HepG2 (cell line): ENCODE results near the gene PPP1CC. TPM values are rescaled to one million over a fixed set of nuclear protein-coding genes. Genes with fewer than 3 reads are reported as not detected.

Source experiments
- ATAC-seq: fragments of 200-7000 bp; cut with Tn5 transposase; 3 replicates; pipeline ENCODE4 v1.9.1; 2020; ENCODE audit warnings: mild to moderate bottlenecking, moderate library complexity
- BruUV-seq: library from RNA; stranded (reverse); fragments of 400-500 nt; replicated peaks from 2 replicates; lab custom pipeline; 2021; lab: Mats Ljungman, UMichigan
- CTCF ChIA-PET: fragments of 300-600 bp; formaldehyde crosslinking; extraction: SDS; loops from one replicate; lab custom pipeline; 2021; ENCODE audit warnings: low total read pairs, inconsistent platforms, low intra/inter-chr PET ratio; lab: Yijun Ruan, JAX
- POLR2A ChIA-PET: fragments of 350-600 bp; sonication (Branson Sonifier 250); formaldehyde crosslinking; loops from one replicate; lab custom pipeline; 2020; ENCODE audit warnings: antibody characterized with exemption, inconsistent platforms; lab: Yijun Ruan, JAX
- DNase-seq: peaks from one replicate; pipeline ENCODE4 v3.0.0-alpha.2; 2015; ENCODE audit warnings: low spot score
- FAIRE-seq: peaks from 3 replicates; lab custom pipeline; 2011; peaks lifted over from hg19 to GRCh38; lab: Jason Lieb, UNC
- H2AFZ ChIP-seq: one replicate; pipeline ENCODE4 v1.6.1; 2011; ENCODE audit warnings: low read length, inconsistent platforms
- H3K27ac ChIP-seq: fragments of 300-600 bp; 3 replicates; pipeline ENCODE4 v1.8.0; 2011; ENCODE audit warnings: mixed run types, mild to moderate bottlenecking, mixed read lengths, low read length, inconsistent platforms; ENCODE audit not compliant: insufficient read depth; ENCODE audit errors: extremely low read length
- H3K27me3 ChIP-seq, 2 experiments: fragments of 200-600 bp in 1 of 2; 2 replicates in 1 of 2; 3 replicates in 1 of 2; pipeline versions ENCODE4 v1.6.0 to v1.8.0; 2011; ENCODE audit warnings: low read length in 2 of 2, mild to moderate bottlenecking in 2 of 2, moderate library complexity in 2 of 2, inconsistent platforms in 1 of 2; ENCODE audit not compliant: insufficient read depth in 2 of 2, control insufficient read depth in 1 of 2
- H3K36me3 ChIP-seq, 2 experiments: fragments of 200-600 bp in 1 of 2; replicated peaks in 1 of 2; 2 replicates in 1 of 2; 3 replicates in 1 of 2; pipeline versions ENCODE4 v1.5.1 to v1.8.0; 2011; ENCODE audit warnings: low read length in 2 of 2, inconsistent platforms in 1 of 2; ENCODE audit not compliant: insufficient read depth in 2 of 2, control insufficient read depth in 1 of 2
- H3K4me1 ChIP-seq: 2 replicates; pipeline ENCODE4 v1.5.1; 2012; ENCODE audit warnings: low read length, inconsistent platforms; ENCODE audit not compliant: insufficient read depth
- H3K4me2 ChIP-seq: 2 replicates; pipeline ENCODE4 v1.6.0; 2011; ENCODE audit warnings: low read depth, low read length, inconsistent platforms
- H3K4me3 ChIP-seq, 3 experiments: fragments of 200-600 bp in 1 of 3; sonication (generic), shearing (Covaris generic) in 1 of 3; replicated peaks in 1 of 3; 2 replicates each; pipeline ENCODE4 v1.5.1; 2011 to 2016; ENCODE audit warnings: low read length in 3 of 3, inconsistent platforms in 2 of 3, low read depth in 2 of 3, mild to moderate bottlenecking in 2 of 3, control low read depth in 1 of 3, mixed read lengths in 1 of 3; ENCODE audit not compliant: insufficient read depth in 1 of 3
- H3K79me2 ChIP-seq: one replicate; pipeline ENCODE4 v1.6.1; 2011; ENCODE audit warnings: low read length, inconsistent platforms; ENCODE audit not compliant: insufficient read depth
- H3K9ac ChIP-seq: 2 replicates; pipeline ENCODE4 v1.6.0; 2011; ENCODE audit warnings: mild to moderate bottlenecking, low read depth, low read length, inconsistent platforms; ENCODE audit not compliant: insufficient read depth
- H3K9me3 ChIP-seq: 2 replicates; pipeline ENCODE4 v1.5.1; 2012; ENCODE audit warnings: mild to moderate bottlenecking, low read length
- H4K20me1 ChIP-seq: 2 replicates; pipeline ENCODE4 v1.6.0; 2011; ENCODE audit warnings: inconsistent platforms, mild to moderate bottlenecking, low read length, moderate library complexity; ENCODE audit not compliant: insufficient read depth
- CEBPG ChIP-seq: IDR thresholded peaks from 2 replicates; pipeline ENCODE4 v1.6.1; 2016
- KDM6A ChIP-seq: IDR thresholded peaks from 2 replicates; pipeline ENCODE4 v1.6.1; 2016; ENCODE audit warnings: low read depth
- MZF1 ChIP-seq: sonication (generic); formaldehyde crosslinking; IDR thresholded peaks from 2 replicates; pipeline ENCODE4 v1.8.1; 2023; ENCODE audit warnings: mild to moderate bottlenecking, missing genetic modification reagents, borderline replicate concordance
- NKX3-1 ChIP-seq: sonication (generic); formaldehyde crosslinking; IDR thresholded peaks from 2 replicates; pipeline ENCODE4 v1.5.0; 2020; ENCODE audit warnings: missing genetic modification reagents
- ZNF33B ChIP-seq: sonication (generic); formaldehyde crosslinking; IDR thresholded peaks from 2 replicates; pipeline ENCODE4 v1.5.1; 2020; ENCODE audit warnings: mild to moderate bottlenecking, missing genetic modification reagents
- ZNF468 ChIP-seq: sonication (generic); formaldehyde crosslinking; IDR thresholded peaks from 2 replicates; pipeline ENCODE4 v1.8.0; 2022; ENCODE audit warnings: mild to moderate bottlenecking, moderate library complexity, missing genetic modification reagents
- ZNF737 ChIP-seq: sonication (generic); formaldehyde crosslinking; IDR thresholded peaks from 2 replicates; pipeline ENCODE4 v1.5.0; 2020; ENCODE audit warnings: missing genetic modification reagents, mild to moderate bottlenecking, borderline replicate concordance
- WGBS: methylation state at CpG from one replicate; pipeline ENCODE4 v1.1.6; 2017; ENCODE audit warnings: low lambda C conversion rate; 5-methylcytosine and 5-hydroxymethylcytosine counted together
- in situ Hi-C: cut with HindIII; loops from 2 replicates; pipeline ENCODE4 v1.10.0; 2017; ENCODE audit warnings: low pct_unique_long_range_greater_than_20kb; ENCODE audit not compliant: extremely low pct_ligation_motif_present
- intact Hi-C: fragments of 100-400 bp; cut with micrococcal nuclease; formaldehyde crosslinking; loops from one replicate; pipeline ENCODE4 v1.10.0; 2022; ENCODE audit not compliant: unreplicated experiment
- polyA plus RNA-seq, 8 experiments: library from polyadenylated mRNA; depleted of rRNA in 3 of 8; stranded (reverse) in 7 of 8; unstranded in 1 of 8; fragments of >200 nt; fragmentation: Illumina TruSeq in 4 of 8; extraction: Trizol in 4 of 8; gene quantifications; 2 replicates each; pipeline versions ENCODE4 v1.2.1 to v1.2.3, GENCODE V29; 2011 to 2016; ENCODE audit warnings: low read depth in 4 of 8, missing spikeins in 1 of 8, mixed read lengths in 1 of 8; ENCODE audit not compliant: insufficient read depth in 1 of 8
- total RNA-seq, 5 experiments: library from RNA; depleted of rRNA; stranded (reverse); fragments of >200 nt; fragmentation: Illumina TruSeq; extraction: Trizol; gene quantifications; 2 replicates each; pipeline ENCODE4 v1.2.3, GENCODE V29; 2016; ENCODE audit warnings: low read depth in 1 of 5
- TF ChIP-seq, protein P1 (sequence below): sonication (generic); formaldehyde crosslinking; IDR thresholded peaks from one replicate; pipeline ENCODE4 v1.5.1; 2020; ENCODE audit warnings: mild to moderate bottlenecking, missing genetic modification reagents; ENCODE audit errors: not compliant biosample characterization
- TF ChIP-seq, protein P2 (sequence below): sonication (generic); formaldehyde crosslinking; IDR thresholded peaks from 2 replicates; pipeline ENCODE4 v1.4.0; 2020; ENCODE audit warnings: missing genetic modification reagents

The PPP1CC gene
- total and polyA plus RNA-seq, 2 of the 13 experiments (the other 11 are each of a cell fraction or from before 2014, with no cell fraction given), result 178 to 187 TPM

DNA sequence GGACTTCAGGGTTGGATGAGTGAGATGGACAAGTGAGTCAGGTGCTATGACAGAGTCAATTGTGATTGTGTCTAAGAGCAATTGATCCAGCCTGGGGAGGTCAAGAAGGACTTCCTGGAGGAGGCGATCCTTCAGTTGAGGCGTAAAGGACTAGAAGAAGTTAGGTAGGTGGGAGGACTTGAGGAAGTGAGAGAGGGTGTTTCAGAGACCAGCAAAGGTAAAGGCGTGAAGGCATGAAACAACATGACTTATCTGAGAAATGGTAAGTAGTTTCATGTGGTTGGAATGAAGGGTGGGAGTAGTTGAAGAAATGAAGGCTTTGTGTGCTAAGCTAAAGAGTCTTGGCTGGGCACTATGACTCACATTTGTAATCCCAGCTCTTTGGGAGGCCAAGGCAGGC is 48.9 kb upstream of the PPP1CC start:
- H3K9ac ChIP-seq, result no peak overlapping the region
- H4K20me1 ChIP-seq, result no peaks in the 10 kb centered on the region
- no peaks in the 10 kb centered on the region; a peak in 2 of 5 replicates for H3K27me3 ChIP-seq
- ATAC-seq (no peak), DNase-seq (no peak), FAIRE-seq (no peak)
- no peak overlapping the region for H3K27ac ChIP-seq
- no peak overlapping the region for H3K4me3 ChIP-seq
- in situ Hi-C loops (no loop called here), intact Hi-C loops (no loop called here)
- WGBS, result 71% methylated on average over 3 of the region's 3 CpGs
- no peaks in the 10 kb centered on the region for H3K36me3 ChIP-seq
- no peak overlapping the region for H2AFZ ChIP-seq
- ChIA-PET CTCF (no interaction called here), POLR2A (no interaction called here)
- H3K4me2 ChIP-seq, result no peak overlapping the region
- TF ChIP-seq ZNF737 (CRISPR knock-in tag), result no peak
- TF ChIP-seq KDM6A (CRISPR knock-in tag), result no peak
- TF ChIP-seq, protein P1, sequence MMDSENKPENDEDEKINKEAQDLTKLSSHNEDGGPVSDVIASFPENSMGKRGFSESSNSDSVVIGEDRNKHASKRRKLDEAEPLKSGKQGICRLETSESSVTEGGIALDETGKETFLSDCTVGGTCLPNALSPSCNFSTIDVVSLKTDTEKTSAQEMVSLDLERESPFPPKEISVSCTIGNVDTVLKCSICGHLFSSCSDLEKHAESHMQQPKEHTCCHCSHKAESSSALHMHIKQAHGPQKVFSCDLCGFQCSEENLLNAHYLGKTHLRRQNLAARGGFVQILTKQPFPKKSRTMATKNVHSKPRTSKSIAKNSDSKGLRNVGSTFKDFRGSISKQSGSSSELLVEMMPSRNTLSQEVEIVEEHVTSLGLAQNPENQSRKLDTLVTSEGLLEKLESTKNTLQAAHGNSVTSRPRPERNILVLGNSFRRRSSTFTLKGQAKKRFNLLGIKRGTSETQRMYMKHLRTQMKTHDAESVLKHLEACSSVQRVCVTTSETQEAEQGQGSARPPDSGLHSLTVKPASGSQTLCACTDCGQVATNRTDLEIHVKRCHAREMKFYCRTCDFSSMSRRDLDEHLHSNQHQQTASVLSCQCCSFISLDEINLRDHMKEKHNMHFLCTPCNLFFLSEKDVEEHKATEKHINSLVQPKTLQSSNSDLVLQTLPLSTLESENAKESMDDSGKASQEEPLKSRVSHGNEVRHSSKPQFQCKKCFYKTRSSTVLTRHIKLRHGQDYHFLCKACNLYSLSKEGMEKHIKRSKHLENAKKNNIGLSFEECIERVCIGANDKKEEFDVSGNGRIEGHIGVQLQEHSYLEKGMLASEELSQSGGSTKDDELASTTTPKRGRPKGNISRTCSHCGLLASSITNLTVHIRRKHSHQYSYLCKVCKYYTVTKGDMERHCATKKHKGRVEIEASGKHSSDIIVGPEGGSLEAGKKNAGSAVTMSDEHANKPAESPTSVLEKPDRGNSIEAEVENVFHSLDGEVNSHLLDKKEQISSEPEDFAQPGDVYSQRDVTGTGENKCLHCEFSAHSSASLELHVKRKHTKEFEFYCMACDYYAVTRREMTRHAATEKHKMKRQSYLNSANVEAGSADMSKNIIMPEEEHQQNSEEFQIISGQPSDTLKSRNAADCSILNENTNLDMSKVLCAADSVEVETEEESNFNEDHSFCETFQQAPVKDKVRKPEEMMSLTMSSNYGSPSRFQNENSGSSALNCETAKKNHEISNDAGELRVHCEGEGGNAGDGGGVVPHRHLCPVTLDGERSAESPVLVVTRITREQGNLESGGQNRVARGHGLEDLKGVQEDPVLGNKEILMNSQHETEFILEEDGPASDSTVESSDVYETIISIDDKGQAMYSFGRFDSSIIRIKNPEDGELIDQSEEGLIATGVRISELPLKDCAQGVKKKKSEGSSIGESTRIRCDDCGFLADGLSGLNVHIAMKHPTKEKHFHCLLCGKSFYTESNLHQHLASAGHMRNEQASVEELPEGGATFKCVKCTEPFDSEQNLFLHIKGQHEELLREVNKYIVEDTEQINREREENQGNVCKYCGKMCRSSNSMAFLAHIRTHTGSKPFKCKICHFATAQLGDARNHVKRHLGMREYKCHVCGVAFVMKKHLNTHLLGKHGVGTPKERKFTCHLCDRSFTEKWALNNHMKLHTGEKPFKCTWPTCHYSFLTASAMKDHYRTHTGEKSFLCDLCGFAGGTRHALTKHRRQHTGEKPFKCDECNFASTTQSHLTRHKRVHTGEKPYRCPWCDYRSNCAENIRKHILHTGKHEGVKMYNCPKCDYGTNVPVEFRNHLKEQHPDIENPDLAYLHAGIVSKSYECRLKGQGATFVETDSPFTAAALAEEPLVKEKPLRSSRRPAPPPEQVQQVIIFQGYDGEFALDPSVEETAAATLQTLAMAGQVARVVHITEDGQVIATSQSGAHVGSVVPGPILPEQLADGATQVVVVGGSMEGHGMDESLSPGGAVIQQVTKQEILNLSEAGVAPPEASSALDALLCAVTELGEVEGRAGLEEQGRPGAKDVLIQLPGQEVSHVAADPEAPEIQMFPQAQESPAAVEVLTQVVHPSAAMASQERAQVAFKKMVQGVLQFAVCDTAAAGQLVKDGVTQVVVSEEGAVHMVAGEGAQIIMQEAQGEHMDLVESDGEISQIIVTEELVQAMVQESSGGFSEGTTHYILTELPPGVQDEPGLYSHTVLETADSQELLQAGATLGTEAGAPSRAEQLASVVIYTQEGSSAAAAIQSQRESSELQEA, result no peak
- no peak for TF ChIP-seq ZNF468 (CRISPR knock-in tag)
- no peak for TF ChIP-seq NKX3-1
- TF ChIP-seq CEBPG (CRISPR knock-in tag), result no peak
- TF ChIP-seq MZF1 (CRISPR knock-in tag), result no peak
- TF ChIP-seq, protein P2, sequence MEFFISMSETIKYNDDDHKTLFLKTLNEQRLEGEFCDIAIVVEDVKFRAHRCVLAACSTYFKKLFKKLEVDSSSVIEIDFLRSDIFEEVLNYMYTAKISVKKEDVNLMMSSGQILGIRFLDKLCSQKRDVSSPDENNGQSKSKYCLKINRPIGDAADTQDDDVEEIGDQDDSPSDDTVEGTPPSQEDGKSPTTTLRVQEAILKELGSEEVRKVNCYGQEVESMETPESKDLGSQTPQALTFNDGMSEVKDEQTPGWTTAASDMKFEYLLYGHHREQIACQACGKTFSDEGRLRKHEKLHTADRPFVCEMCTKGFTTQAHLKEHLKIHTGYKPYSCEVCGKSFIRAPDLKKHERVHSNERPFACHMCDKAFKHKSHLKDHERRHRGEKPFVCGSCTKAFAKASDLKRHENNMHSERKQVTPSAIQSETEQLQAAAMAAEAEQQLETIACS (CRISPR knock-in tag), result no peak
- TF ChIP-seq ZNF33B, result no peak
- no peaks in the 10 kb centered on the region for H3K9me3 ChIP-seq
- BruUV-seq, result no TSS peak
- no peaks in the 10 kb centered on the region for H3K4me1 ChIP-seq
- no peaks in the 10 kb centered on the region for H3K79me2 ChIP-seq
